ENCODE data around the gene CHD2. TPM values are rescaled to one million over a fixed set of nuclear protein-coding genes. Genes with fewer than 3 reads are reported as not detected.

The CHD2 gene
- total RNA-seq, 1 experiment from 2014 or later: 101 TPM

GRCh38 chr15:92960996-92961681 is 61.0 kb downstream of the CHD2 start:
- peaks cover 82% of the 10 kb centered on the region for H3K36me3 Mint-ChIP-seq

GRCh38 chr15:92962914-92963313 is 62.8 kb downstream of the CHD2 start:
- H3K27ac Mint-ChIP-seq: no peak overlapping the region
- H3K4me3 Mint-ChIP-seq: no peak overlapping the region
- peaks cover 22% of the 10 kb centered on the region for H3K4me1 Mint-ChIP-seq
- TF ChIP-seq ZBTB43 (CRISPR knock-in tag; IDR thresholded peaks at IDR 0.05) (no peak), SMAD4 (CRISPR knock-in tag; IDR thresholded peaks at IDR 0.05) (no peak)
- POLR2A ChIA-PET: no interaction called here
- H3K36me3 Mint-ChIP-seq: peaks cover 81% of the 10 kb centered on the region
- ATAC-seq (no peak), DNase-seq (ENCODE audit: low spot score) (no peak)
- H3K9me3 Mint-ChIP-seq: no peaks in the 10 kb centered on the region
- H3K27me3 Mint-ChIP-seq (ENCODE audit: low read depth): no peaks in the 10 kb centered on the region
- CTCF ChIA-PET: interaction anchor here (1.1 kb wide), 1 partner anchor 46 kb away, joined by 3 read pairs; no protein-coding TSS in a partner anchor

More at GRCh38 chr15:92960996-92961681, 61.0 kb downstream of the CHD2 start:
- TF ChIP-seq ZNF138 (CRISPR knock-in tag; conservative IDR thresholded peaks at IDR 0.05): no peak
- TF ChIP-seq MAX (CRISPR knock-in tag; IDR thresholded peaks at IDR 0.05): no peak
- TF ChIP-seq RELA (CRISPR knock-in tag; IDR thresholded peaks at IDR 0.05; ENCODE audit: borderline replicate concordance): no peak
- no peak for TF ChIP-seq HMGA2 (CRISPR knock-in tag; IDR thresholded peaks at IDR 0.05)
- Mint-ChIP-seq H3K27ac (peak overlapping the region; percentile 24), H3K27me3 (ENCODE audit: low read depth) (no peaks in the 10 kb centered on the region), H3K4me1 (peaks cover 22% of the 10 kb centered on the region), H3K4me3 (no peak overlapping the region), H3K9me3 (no peaks in the 10 kb centered on the region)
- no peak for ATAC-seq
- ChIA-PET POLR2A (no interaction called here), CTCF (interaction anchor here (1.2 kb wide), 1 partner anchor 153 kb away, joined by 4 read pairs; no protein-coding TSS in a partner anchor)
- DNase-seq (ENCODE audit: low spot score): no peak

- ChIA-PET POLR2A (no interaction called here), CTCF (no interaction called here)
- ATAC-seq (no peak), DNase-seq (ENCODE audit: low spot score) (no peak)
- Mint-ChIP-seq H3K36me3 (peaks cover 82% of the 10 kb centered on the region), H3K27ac (peak overlapping the region; percentile 59), H3K4me3 (no peak overlapping the region), H3K9me3 (no peaks in the 10 kb centered on the region), H3K27me3 (ENCODE audit: low read depth) (no peaks in the 10 kb centered on the region), H3K4me1 (peaks cover 20% of the 10 kb centered on the region)
- TF ChIP-seq ZNF138 (CRISPR knock-in tag; conservative IDR thresholded peaks at IDR 0.05): no peak
- TF ChIP-seq ZNF396 (CRISPR knock-in tag; IDR thresholded peaks at IDR 0.05; ENCODE audit: borderline replicate concordance): no peak
- TF ChIP-seq GRHL2 (CRISPR knock-in tag; IDR thresholded peaks at IDR 0.05; ENCODE audit: insufficient replicate concordance, severe bottlenecking): no peak
- TF ChIP-seq CBFB (CRISPR knock-in tag; IDR thresholded peaks at IDR 0.05; ENCODE audit: low read depth): no peak
- no peak for TF ChIP-seq ETV6 (CRISPR knock-in tag; IDR thresholded peaks at IDR 0.05)
- no peak for TF ChIP-seq NFE2L1 (CRISPR knock-in tag; IDR thresholded peaks at IDR 0.05)
- TF ChIP-seq NR3C1 (CRISPR knock-in tag; conservative IDR thresholded peaks at IDR 0.05; ENCODE audit: low read depth): no peak
- no peak for TF ChIP-seq ZSCAN18 (CRISPR knock-in tag; IDR thresholded peaks at IDR 0.05)
These were observed 63.7 kb downstream of the CHD2 start for GRCh38 chr15:92963794-92964193.

GRCh38 chr15:92968926-92969651 is 69.0 kb downstream of the CHD2 start:
- ChIA-PET POLR2A (no interaction called here), CTCF (no interaction called here)
- H3K36me3 Mint-ChIP-seq: peaks cover 80% of the 10 kb centered on the region
- H3K4me1 Mint-ChIP-seq: no peaks in the 10 kb centered on the region; the same call in 1 of the 2 replicates
- no peak overlapping the region for H3K4me3 Mint-ChIP-seq
- ATAC-seq (no peak; the same call in 1 of the 2 replicates), DNase-seq (ENCODE audit: low spot score) (no peak)
- H3K27ac Mint-ChIP-seq: peak overlapping the region; percentile 42; the same call in 1 of the 2 replicates
- no peaks in the 10 kb centered on the region for H3K27me3 Mint-ChIP-seq (ENCODE audit: low read depth)
- no peak for TF ChIP-seq ESRRA (CRISPR knock-in tag; IDR thresholded peaks at IDR 0.05; ENCODE audit: borderline replicate concordance)
- no peak for TF ChIP-seq KAT7 (CRISPR knock-in tag; IDR thresholded peaks at IDR 0.05; ENCODE audit: borderline replicate concordance)
- no peak for TF ChIP-seq E2F1 (CRISPR knock-in tag; IDR thresholded peaks at IDR 0.05)
- TF ChIP-seq JAZF1 (CRISPR knock-in tag; IDR thresholded peaks at IDR 0.05): no peak
- TF ChIP-seq CDX4 (CRISPR knock-in tag; IDR thresholded peaks at IDR 0.05; ENCODE audit: borderline replicate concordance): no peak
- TF ChIP-seq ZNF219 (CRISPR knock-in tag; IDR thresholded peaks at IDR 0.05; ENCODE audit: borderline replicate concordance): no peak
- TF ChIP-seq SP1 (CRISPR knock-in tag; conservative IDR thresholded peaks at IDR 0.05): no peak
- no peak for TF ChIP-seq CREM (CRISPR knock-in tag; IDR thresholded peaks at IDR 0.05)
- no peaks in the 10 kb centered on the region for H3K9me3 Mint-ChIP-seq

Data from WTC11 (cell line).